Measurements from ENCODE around the gene SIK2.

The SIK2 gene

GRCh38 chr11:111582163-111582562, 20.1 kb upstream of the SIK2 start:
- no peak for DNase-seq

GRCh38 chr11:111582881-111583280, 19.4 kb upstream of the SIK2 start:
- DNase-seq: no peak

- DNase-seq: no peak
These were observed 16.9 kb upstream of the SIK2 start for GRCh38 chr11:111585371-111585770.

- DNase-seq: peak in 1 of 14 donors; percentile 31
These were observed 15.8 kb upstream of the SIK2 start for GRCh38 chr11:111586388-111586831.

- DNase-seq: no peak
These were observed 13.1 kb upstream of the SIK2 start for GRCh38 chr11:111589114-111589513.

GRCh38 chr11:111589886-111590499, 12.3 kb upstream of the SIK2 start:
- no peak for DNase-seq

- DNase-seq: no peak
These were observed 10.9 kb upstream of the SIK2 start for GRCh38 chr11:111591187-111591960.

GRCh38 chr11:111592491-111592890, 9.8 kb upstream of the SIK2 start:
- no peak for DNase-seq

- no peak for DNase-seq
These were observed 5.9 kb upstream of the SIK2 start for GRCh38 chr11:111596319-111596718.

- no peak for DNase-seq
These were observed 4.1 kb upstream of the SIK2 start for GRCh38 chr11:111598148-111598547.

GRCh38 chr11:111598559-111598958, 3.7 kb upstream of the SIK2 start:
- DNase-seq: no peak

GRCh38 chr11:111601636-111601978, 642 bp upstream of the SIK2 start:
- DNase-seq: no peak

GRCh38 chr11:111602865-111603610, 789 bp downstream of the SIK2 start:
- peak in 11 of 14 donors; percentile 37 to 83 (median 64) for DNase-seq

- peak in 2 of 14 donors; percentile 22 to 36 for DNase-seq
These were observed 1.4 kb downstream of the SIK2 start for GRCh38 chr11:111603611-111604130.

- peak in 2 of 14 donors; percentile 7 to 44 for DNase-seq
These were observed 2.3 kb downstream of the SIK2 start for GRCh38 chr11:111604392-111605009.

GRCh38 chr11:111605681-111606080, 3.4 kb downstream of the SIK2 start:
- no peak for DNase-seq

- DNase-seq: no peak
These were observed 4.7 kb downstream of the SIK2 start for GRCh38 chr11:111606986-111607385.

- no peak for DNase-seq
These were observed 5.5 kb downstream of the SIK2 start for GRCh38 chr11:111607751-111608150.

- DNase-seq: no peak
These were observed 10.0 kb downstream of the SIK2 start for GRCh38 chr11:111612224-111612623.

GRCh38 chr11:111617286-111617685, 15.0 kb downstream of the SIK2 start:
- no peak for DNase-seq

GRCh38 chr11:111620518-111620917, 18.3 kb downstream of the SIK2 start:
- no peak for DNase-seq

- no peak for DNase-seq
These were observed 21.3 kb downstream of the SIK2 start for GRCh38 chr11:111623527-111624030.

- no peak for DNase-seq
These were observed 22.4 kb downstream of the SIK2 start for GRCh38 chr11:111624608-111625007.
